HepG2 (cell line): ENCODE results near the gene SLC22A9. TPM values are rescaled to one million over a fixed set of nuclear protein-coding genes. Genes with fewer than 3 reads are reported as not detected.

Experiments
- ATAC-seq: fragments of 200-7000 bp; cut with Tn5 transposase; 3 replicates; pipeline ENCODE4 v1.9.1; 2020; ENCODE audit warnings: mild to moderate bottlenecking, moderate library complexity
- BruUV-seq: library from RNA; stranded (reverse); fragments of 400-500 nt; replicated peaks from 2 replicates; lab custom pipeline; 2021; lab: Mats Ljungman, UMichigan
- CTCF ChIA-PET: fragments of 300-600 bp; formaldehyde crosslinking; extraction: SDS; loops from one replicate; lab custom pipeline; 2021; ENCODE audit warnings: low total read pairs, inconsistent platforms, low intra/inter-chr PET ratio; lab: Yijun Ruan, JAX
- POLR2A ChIA-PET: fragments of 350-600 bp; sonication (Branson Sonifier 250); formaldehyde crosslinking; loops from one replicate; lab custom pipeline; 2020; ENCODE audit warnings: antibody characterized with exemption, inconsistent platforms; lab: Yijun Ruan, JAX
- DNase-seq: peaks from one replicate; pipeline ENCODE4 v3.0.0-alpha.2; 2015; ENCODE audit warnings: low spot score
- FAIRE-seq: peaks from 3 replicates; lab custom pipeline; 2011; peaks lifted over from hg19 to GRCh38; lab: Jason Lieb, UNC
- H2AFZ ChIP-seq: one replicate; pipeline ENCODE4 v1.6.1; 2011; ENCODE audit warnings: low read length, inconsistent platforms
- H3K27ac ChIP-seq: fragments of 300-600 bp; 3 replicates; pipeline ENCODE4 v1.8.0; 2011; ENCODE audit warnings: mixed run types, mild to moderate bottlenecking, mixed read lengths, low read length, inconsistent platforms; ENCODE audit not compliant: insufficient read depth; ENCODE audit errors: extremely low read length
- H3K27me3 ChIP-seq, 2 experiments: fragments of 200-600 bp in 1 of 2; 2 replicates in 1 of 2; 3 replicates in 1 of 2; pipeline versions ENCODE4 v1.6.0 to v1.8.0; 2011; ENCODE audit warnings: low read length in 2 of 2, mild to moderate bottlenecking in 2 of 2, moderate library complexity in 2 of 2, inconsistent platforms in 1 of 2; ENCODE audit not compliant: insufficient read depth in 2 of 2, control insufficient read depth in 1 of 2
- H3K36me3 ChIP-seq, 2 experiments: fragments of 200-600 bp in 1 of 2; replicated peaks in 1 of 2; 2 replicates in 1 of 2; 3 replicates in 1 of 2; pipeline versions ENCODE4 v1.5.1 to v1.8.0; 2011; ENCODE audit warnings: low read length in 2 of 2, inconsistent platforms in 1 of 2; ENCODE audit not compliant: insufficient read depth in 2 of 2, control insufficient read depth in 1 of 2
- H3K4me1 ChIP-seq: 2 replicates; pipeline ENCODE4 v1.5.1; 2012; ENCODE audit warnings: low read length, inconsistent platforms; ENCODE audit not compliant: insufficient read depth
- H3K4me2 ChIP-seq: 2 replicates; pipeline ENCODE4 v1.6.0; 2011; ENCODE audit warnings: low read depth, low read length, inconsistent platforms
- H3K4me3 ChIP-seq, 3 experiments: fragments of 200-600 bp in 1 of 3; sonication (generic), shearing (Covaris generic) in 1 of 3; replicated peaks in 1 of 3; 2 replicates each; pipeline ENCODE4 v1.5.1; 2011 to 2016; ENCODE audit warnings: low read length in 3 of 3, inconsistent platforms in 2 of 3, low read depth in 2 of 3, mild to moderate bottlenecking in 2 of 3, control low read depth in 1 of 3, mixed read lengths in 1 of 3; ENCODE audit not compliant: insufficient read depth in 1 of 3
- H3K79me2 ChIP-seq: one replicate; pipeline ENCODE4 v1.6.1; 2011; ENCODE audit warnings: low read length, inconsistent platforms; ENCODE audit not compliant: insufficient read depth
- H3K9ac ChIP-seq: 2 replicates; pipeline ENCODE4 v1.6.0; 2011; ENCODE audit warnings: mild to moderate bottlenecking, low read depth, low read length, inconsistent platforms; ENCODE audit not compliant: insufficient read depth
- H3K9me3 ChIP-seq: 2 replicates; pipeline ENCODE4 v1.5.1; 2012; ENCODE audit warnings: mild to moderate bottlenecking, low read length
- H4K20me1 ChIP-seq: 2 replicates; pipeline ENCODE4 v1.6.0; 2011; ENCODE audit warnings: inconsistent platforms, mild to moderate bottlenecking, low read length, moderate library complexity; ENCODE audit not compliant: insufficient read depth
- ARID2 ChIP-seq: sonication (generic); formaldehyde crosslinking; IDR thresholded peaks from 2 replicates; pipeline ENCODE4 v1.8.1; 2022; ENCODE audit warnings: mild to moderate bottlenecking, missing genetic modification reagents, borderline replicate concordance
- BCL3 ChIP-seq: sonication (generic); formaldehyde crosslinking; IDR thresholded peaks from 2 replicates; pipeline ENCODE4 v1.5.1; 2020; ENCODE audit warnings: mild to moderate bottlenecking, missing genetic modification reagents, moderate library complexity
- BCLAF1 ChIP-seq: fragments of 450-650 bp; IDR thresholded peaks from 2 replicates; pipeline ENCODE4 v1.6.1; 2017; ENCODE audit warnings: mild to moderate bottlenecking
- CREB3 ChIP-seq: sonication (generic); formaldehyde crosslinking; IDR thresholded peaks from 2 replicates; pipeline ENCODE4 v1.5.0; 2020; ENCODE audit warnings: missing genetic modification reagents
- E2F5 ChIP-seq: sonication (generic); formaldehyde crosslinking; conservative IDR thresholded peaks from 2 replicates; pipeline ENCODE4 v1.4.0; 2020; ENCODE audit warnings: missing genetic modification reagents
- EED ChIP-seq: sonication (generic); formaldehyde crosslinking; IDR thresholded peaks from 2 replicates; pipeline ENCODE4 v1.5.0; 2020; ENCODE audit warnings: mild to moderate bottlenecking, missing genetic modification reagents
- EHMT2 ChIP-seq: fragments of 200-600 bp; sonication (generic); IDR thresholded peaks from 2 replicates; pipeline ENCODE4 v1.7.0; 2017; ENCODE audit warnings: antibody characterized with exemption, low read depth, low read length, borderline replicate concordance
- ELF1 ChIP-seq: sonication (generic); formaldehyde crosslinking; IDR thresholded peaks from 2 replicates; pipeline ENCODE4 v1.4.0; 2020; ENCODE audit warnings: missing genetic modification reagents
- FOXJ3 ChIP-seq: sonication (generic); formaldehyde crosslinking; IDR thresholded peaks from 2 replicates; pipeline ENCODE4 v1.4.0; 2020; ENCODE audit warnings: missing genetic modification reagents, mild to moderate bottlenecking, borderline replicate concordance
- GABPB1 ChIP-seq: IDR thresholded peaks from 2 replicates; pipeline ENCODE4 v1.6.1; 2016; ENCODE audit warnings: mild to moderate bottlenecking, missing genetic modification reagents, moderate library complexity, missing compliant biosample characterization
- HOXD1 ChIP-seq: sonication (generic); formaldehyde crosslinking; IDR thresholded peaks from 2 replicates; pipeline ENCODE4 v1.5.0; 2020; ENCODE audit warnings: missing genetic modification reagents
- THYN1 ChIP-seq: sonication (generic); formaldehyde crosslinking; IDR thresholded peaks from 2 replicates; pipeline ENCODE4 v1.8.1; 2023; ENCODE audit warnings: low read depth, mild to moderate bottlenecking, moderate library complexity, missing genetic modification reagents, borderline replicate concordance
- ZFP90 ChIP-seq: sonication (generic); formaldehyde crosslinking; IDR thresholded peaks from 2 replicates; pipeline ENCODE4 v1.8.0; 2022; ENCODE audit warnings: missing genetic modification reagents, mild to moderate bottlenecking, inconsistent platforms, borderline replicate concordance
- ZIK1 ChIP-seq: sonication (generic); formaldehyde crosslinking; IDR thresholded peaks from 2 replicates; pipeline ENCODE4 v1.5.0; 2020; ENCODE audit warnings: mild to moderate bottlenecking, low read depth, missing genetic modification reagents, borderline replicate concordance
- ZMYM3 ChIP-seq: sonication (generic); formaldehyde crosslinking; IDR thresholded peaks from 2 replicates; pipeline ENCODE4 v1.5.1; 2020; ENCODE audit warnings: mild to moderate bottlenecking, missing genetic modification reagents
- ZNF414 ChIP-seq: sonication (generic); formaldehyde crosslinking; IDR thresholded peaks from 2 replicates; pipeline ENCODE4 v1.5.0; 2020; ENCODE audit warnings: missing genetic modification reagents
- ZNF558 ChIP-seq: sonication (generic); formaldehyde crosslinking; IDR thresholded peaks from 2 replicates; pipeline ENCODE4 v1.9.0; 2022; ENCODE audit warnings: mild to moderate bottlenecking, missing genetic modification reagents, borderline replicate concordance
- ZNF607 ChIP-seq: sonication (generic); formaldehyde crosslinking; IDR thresholded peaks from 2 replicates; pipeline ENCODE4 v1.5.1; 2020; ENCODE audit warnings: missing genetic modification reagents, mild to moderate bottlenecking, borderline replicate concordance
- ZSCAN31 ChIP-seq: sonication (generic); formaldehyde crosslinking; IDR thresholded peaks from 2 replicates; pipeline ENCODE4 v1.5.0; 2020; ENCODE audit warnings: low read depth, mild to moderate bottlenecking, missing genetic modification reagents
- WGBS: methylation state at CpG from one replicate; pipeline ENCODE4 v1.1.6; 2017; ENCODE audit warnings: low lambda C conversion rate; 5-methylcytosine and 5-hydroxymethylcytosine counted together
- in situ Hi-C: cut with HindIII; loops from 2 replicates; pipeline ENCODE4 v1.10.0; 2017; ENCODE audit warnings: low pct_unique_long_range_greater_than_20kb; ENCODE audit not compliant: extremely low pct_ligation_motif_present
- intact Hi-C: fragments of 100-400 bp; cut with micrococcal nuclease; formaldehyde crosslinking; loops from one replicate; pipeline ENCODE4 v1.10.0; 2022; ENCODE audit not compliant: unreplicated experiment
- polyA plus RNA-seq, 8 experiments: library from polyadenylated mRNA; depleted of rRNA in 3 of 8; stranded (reverse) in 7 of 8; unstranded in 1 of 8; fragments of >200 nt; fragmentation: Illumina TruSeq in 4 of 8; extraction: Trizol in 4 of 8; gene quantifications; 2 replicates each; pipeline versions ENCODE4 v1.2.1 to v1.2.3, GENCODE V29; 2011 to 2016; ENCODE audit warnings: low read depth in 4 of 8, missing spikeins in 1 of 8, mixed read lengths in 1 of 8; ENCODE audit not compliant: insufficient read depth in 1 of 8
- total RNA-seq, 5 experiments: library from RNA; depleted of rRNA; stranded (reverse); fragments of >200 nt; fragmentation: Illumina TruSeq; extraction: Trizol; gene quantifications; 2 replicates each; pipeline ENCODE4 v1.2.3, GENCODE V29; 2016; ENCODE audit warnings: low read depth in 1 of 5

SLC22A9 gene
- total and polyA plus RNA-seq, 2 of the 13 experiments (the other 11 are each of a cell fraction or from before 2014, with no cell fraction given), result 4.0 to 11.7 TPM

- ChIA-PET CTCF (no interaction called here), POLR2A (no interaction called here)
- no TSS peak for BruUV-seq
- Histone ChIP-seq H3K4me3 (no peak overlapping the region), H3K36me3 (no peaks in the 10 kb centered on the region), H3K79me2 (no peaks in the 10 kb centered on the region), H3K27me3 (0 out of 5 replicates have a peak, but pooled peaks cover 1 to 4% of the 10 kb centered on the region in 2 experiments), H4K20me1 (no peaks in the 10 kb centered on the region), H3K9ac (no peak overlapping the region), H3K27ac (no peak overlapping the region), H3K9me3 (no peaks in the 10 kb centered on the region), H3K4me2 (no peak overlapping the region), H3K4me1 (no peaks in the 10 kb centered on the region), H2AFZ (no peak overlapping the region)
- FAIRE-seq (no peak), ATAC-seq (no peak), DNase-seq (no peak)
- intact Hi-C loops (no loop called here), in situ Hi-C loops (no loop called here)
- WGBS, result 31% methylated on average over 3 of the region's 6 CpGs
- TF ChIP-seq ZNF607 (CRISPR knock-in tag) (no peak), EED (CRISPR knock-in tag) (no peak), E2F5 (CRISPR knock-in tag) (no peak), THYN1 (CRISPR knock-in tag) (no peak), ZMYM3 (no peak), ZSCAN31 (CRISPR knock-in tag) (no peak), ZNF414 (CRISPR knock-in tag) (no peak), ELF1 (CRISPR knock-in tag) (no peak), GABPB1 (CRISPR knock-in tag) (no peak), ZIK1 (CRISPR knock-in tag) (no peak), ZFP90 (CRISPR knock-in tag) (no peak), ARID2 (no peak), BCL3 (CRISPR knock-in tag) (no peak), EHMT2 (no peak), ZNF558 (CRISPR knock-in tag) (no peak), BCLAF1 (no peak), CREB3 (CRISPR knock-in tag) (no peak), FOXJ3 (CRISPR knock-in tag) (no peak), HOXD1 (CRISPR knock-in tag) (no peak)
Measured at GRCh38 chr11:63459586-63459985, 90.0 kb downstream of the SLC22A9 start.
